Hepatocyte (in vitro differentiated cells): ENCODE results near the gene SPTLC1. TPM values are rescaled to one million over a fixed set of nuclear protein-coding genes. Genes with fewer than 3 reads are reported as not detected.
A peak's percentile ranks its signal among the peaks of the same experiment; 100 is the strongest.
"Not testable (repeated sequence)": the region's sequence is repeated elsewhere in the genome, so short reads cannot be mapped to it uniquely, and the experiment has no call there.

ENCODE experiments used
- DNase-seq: peaks from one replicate; pipeline ENCODE4 v3.0.0-alpha.2; 2016; ENCODE audit warnings: low spot score
- H2AFZ ChIP-seq: fragments of 200-600 bp; sonication (generic); 2 replicates; pipeline ENCODE4 v1.6.0; 2016; ENCODE audit warnings: antibody characterized with exemption, mild to moderate bottlenecking
- H3K27ac ChIP-seq: fragments of 200-600 bp; sonication (generic); 2 replicates; pipeline ENCODE4 v1.5.1; 2016; ENCODE audit warnings: mild to moderate bottlenecking
- H3K27me3 ChIP-seq: fragments of 200-600 bp; sonication (generic); 2 replicates; pipeline ENCODE4 v1.6.1; 2016
- H3K36me3 ChIP-seq: fragments of 200-600 bp; sonication (generic); replicated peaks from 2 replicates; pipeline ENCODE4 v1.5.1; 2016; ENCODE audit warnings: low read depth; ENCODE audit not compliant: insufficient read depth
- H3K4me1 ChIP-seq: fragments of 200-600 bp; sonication (generic); 2 replicates; pipeline ENCODE4 v1.5.1; 2016; ENCODE audit warnings: mild to moderate bottlenecking, moderate library complexity; ENCODE audit not compliant: insufficient read depth
- H3K4me2 ChIP-seq: fragments of 200-600 bp; sonication (generic); 2 replicates; pipeline ENCODE4 v1.6.0; 2016
- H3K4me3 ChIP-seq: fragments of 200-600 bp; sonication (generic); 2 replicates; pipeline ENCODE4 v1.5.1; 2016; ENCODE audit warnings: mild to moderate bottlenecking
- H3K79me2 ChIP-seq: fragments of 200-600 bp; sonication (generic); 2 replicates; pipeline ENCODE4 v1.6.0; 2017; ENCODE audit warnings: mild to moderate bottlenecking
- H3K9me2 ChIP-seq: fragments of 200-600 bp; sonication (generic); replicated peaks from 2 replicates; pipeline ENCODE4 v1.6.0; 2017; ENCODE audit warnings: mild to moderate bottlenecking; ENCODE audit not compliant: insufficient read depth
- H3K9me3 ChIP-seq: fragments of 200-600 bp; sonication (generic); 2 replicates; pipeline ENCODE4 v1.5.1; 2016; ENCODE audit warnings: low read depth, mild to moderate bottlenecking
- H4K20me1 ChIP-seq: fragments of 200-600 bp; sonication (generic); 2 replicates; pipeline ENCODE4 v1.6.0; 2016; ENCODE audit warnings: mild to moderate bottlenecking; ENCODE audit not compliant: insufficient read depth, poor library complexity, severe bottlenecking
- CTCF ChIP-seq: fragments of 200-600 bp; sonication (generic); IDR thresholded peaks from 2 replicates; pipeline ENCODE4 v1.5.1; 2016; ENCODE audit warnings: antibody characterized with exemption, mild to moderate bottlenecking; ENCODE audit not compliant: poor library complexity
- EZH2 ChIP-seq: fragments of 200-600 bp; sonication (generic); IDR thresholded peaks from 2 replicates; pipeline ENCODE4 v1.6.1; 2016; ENCODE audit warnings: antibody characterized with exemption, mild to moderate bottlenecking, borderline replicate concordance
- EZH2phosphoT487 ChIP-seq: fragments of 200-600 bp; sonication (generic); IDR thresholded peaks from one replicate; pipeline ENCODE4 v1.6.1; 2018; ENCODE audit warnings: antibody characterized with exemption, mild to moderate bottlenecking, low read depth, moderate library complexity; ENCODE audit not compliant: unreplicated experiment, severe bottlenecking
- WGBS: methylation state at CpG from one replicate; pipeline ENCODE4 v1.1.6; 2016; ENCODE audit warnings: low lambda C conversion rate; ENCODE audit errors: missing lambda C conversion rate; 5-methylcytosine and 5-hydroxymethylcytosine counted together
- polyA plus RNA-seq: library from polyadenylated mRNA; unstranded; fragments of >200 nt; fragmentation: Nextera tagmentation; extraction: Ambion mirVana; gene quantifications from 2 replicates; pipeline ENCODE4 v1.2.1, GENCODE V29; 2016
- total RNA-seq: library from RNA; depleted of rRNA; stranded (reverse); fragments of >200 nt; gene quantifications from 2 replicates; pipeline ENCODE4 v1.2.3, GENCODE V29; 2014

The SPTLC1 gene
- total and polyA plus RNA-seq, 2 experiments from 2014 or later: 67.6 to 101 TPM

GRCh38 chr9:92147852-92148180, 32.6 kb upstream of the SPTLC1 start:
- Histone ChIP-seq H3K4me1 (peaks cover 35% of the 10 kb centered on the region), H3K9me3 (no peaks in the 10 kb centered on the region), H2AFZ (no peak overlapping the region), H3K9me2 (no peaks in the 10 kb centered on the region), H4K20me1 (no peaks in the 10 kb centered on the region), H3K27ac (peak overlapping the region; percentile 84), H3K36me3 (no peaks in the 10 kb centered on the region), H3K27me3 (no peaks in the 10 kb centered on the region), H3K4me2 (no peak overlapping the region), H3K4me3 (no peak overlapping the region), H3K79me2 (no peaks in the 10 kb centered on the region)
- TF ChIP-seq CTCF (no peak), EZH2 (no peak), EZH2phosphoT487 (no peak)
- WGBS: 87% methylated on average over 8 of the region's 8 CpGs
- DNase-seq: no peak

DNA sequence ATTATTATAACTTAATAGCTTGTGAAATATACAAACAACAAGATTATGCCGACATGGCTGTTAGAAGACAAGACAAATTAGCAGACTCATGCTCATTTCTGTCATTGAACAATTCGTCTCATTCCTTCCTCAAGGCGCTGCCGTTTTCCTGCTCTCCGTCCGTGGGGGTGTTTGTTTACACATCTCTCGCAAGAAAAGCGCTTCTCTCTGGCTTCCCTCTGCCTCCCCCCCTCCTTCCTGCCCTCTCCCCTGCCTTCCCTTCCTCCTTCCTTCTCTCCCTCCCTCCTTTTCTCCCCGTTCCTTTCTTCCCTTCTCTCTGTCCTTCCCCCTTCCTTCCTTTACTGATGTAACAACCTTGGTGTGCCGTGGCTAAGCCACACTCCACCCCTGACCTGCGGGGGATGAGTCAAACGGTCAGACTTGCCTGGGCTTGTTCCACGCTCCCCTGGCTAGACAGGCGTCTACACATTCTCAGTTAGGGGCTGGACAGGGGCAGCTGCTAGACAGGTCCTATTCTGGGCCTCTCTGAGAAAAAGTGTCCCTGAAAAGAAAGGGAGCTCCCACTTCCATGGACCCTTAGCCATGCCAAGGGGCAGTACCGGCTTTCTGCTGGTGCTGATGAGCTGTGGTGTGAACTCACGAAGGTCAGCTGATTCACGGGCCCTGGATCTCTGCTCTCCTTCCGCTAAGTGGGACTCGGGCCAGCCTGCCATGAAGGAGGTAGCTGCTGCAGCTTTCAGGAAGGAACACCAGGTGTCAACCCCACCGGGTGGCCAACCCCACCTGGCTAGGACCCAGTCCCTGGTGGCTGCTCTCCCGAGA, 32.0 kb upstream of the SPTLC1 start:
- H2AFZ ChIP-seq: peak overlapping the region; percentile 66
- DNase-seq: peak; percentile 69
- TF ChIP-seq EZH2 (no peak), CTCF (peak; percentile 24)
- no peaks in the 10 kb centered on the region for H3K79me2 ChIP-seq
- peak overlapping the region; percentile 84 for H3K27ac ChIP-seq
- H3K4me1 ChIP-seq: peaks cover 29% of the 10 kb centered on the region
- 38% methylated on average over 17 of the region's 21 CpGs for WGBS
- no peaks in the 10 kb centered on the region for H3K9me3 ChIP-seq
- H3K27me3 ChIP-seq: peaks cover 2% of the 10 kb centered on the region
- H3K4me3 ChIP-seq: no peak overlapping the region
- H3K9me2 ChIP-seq: no peaks in the 10 kb centered on the region
- peak overlapping the region; percentile 66 for H3K4me2 ChIP-seq
- H3K36me3 ChIP-seq: no peaks in the 10 kb centered on the region
- H4K20me1 ChIP-seq: no peaks in the 10 kb centered on the region

DNA sequence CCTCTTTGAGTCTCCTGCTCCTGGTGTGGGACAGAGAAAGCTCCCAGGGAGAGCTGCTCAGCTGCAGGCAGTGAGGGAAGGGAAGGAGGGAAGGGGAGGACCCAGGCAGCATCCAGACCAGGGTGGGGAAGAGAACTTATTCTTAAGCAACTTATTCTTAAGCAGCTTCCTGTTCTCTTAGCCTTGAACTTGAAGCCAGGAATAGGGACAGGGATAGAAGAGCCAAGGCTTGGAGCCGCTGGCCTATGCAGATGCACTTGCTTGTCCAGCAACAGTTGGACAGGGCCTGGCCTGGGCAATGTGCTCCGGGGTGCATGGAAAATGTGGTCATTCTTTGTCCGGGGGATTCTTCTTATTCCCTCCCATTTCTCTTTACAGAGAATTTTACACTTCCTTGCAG, 31.4 kb upstream of the SPTLC1 start:
- WGBS: 71% methylated on average over 3 of the region's 3 CpGs
- H3K36me3 ChIP-seq: no peaks in the 10 kb centered on the region
- TF ChIP-seq EZH2 (no peak), EZH2phosphoT487 (no peak), CTCF (no peak)
- H3K4me1 ChIP-seq: peaks cover 24% of the 10 kb centered on the region
- H3K27ac ChIP-seq: peak overlapping the region; percentile 84
- H4K20me1 ChIP-seq: no peaks in the 10 kb centered on the region
- H3K27me3 ChIP-seq: peaks cover 2% of the 10 kb centered on the region
- DNase-seq: no peak
- H3K4me2 ChIP-seq: peak overlapping the region; percentile 66
- H3K9me3 ChIP-seq: no peaks in the 10 kb centered on the region
- no peak overlapping the region for H3K4me3 ChIP-seq
- H3K79me2 ChIP-seq: no peaks in the 10 kb centered on the region
- no peaks in the 10 kb centered on the region for H3K9me2 ChIP-seq
- H2AFZ ChIP-seq: peak overlapping the region; percentile 66

GRCh38 chr9:92145784-92146183, 30.6 kb upstream of the SPTLC1 start:
- H3K4me1 ChIP-seq: peaks cover 22% of the 10 kb centered on the region
- not testable (repeated sequence) for H3K9me3 ChIP-seq, H3K4me2 ChIP-seq, H3K9me2 ChIP-seq, DNase-seq, H3K79me2 ChIP-seq, H3K4me3 ChIP-seq, H3K27ac ChIP-seq, H4K20me1 ChIP-seq, H3K36me3 ChIP-seq, H3K27me3 ChIP-seq, H2AFZ ChIP-seq
- WGBS: 95% methylated on average over 3 of the region's 3 CpGs
